PFSK-1 (cell line): ENCODE results near the gene HES5.

Source experiments
- FOXP2 ChIP-seq: optimal IDR thresholded peaks from 2 replicates; pipeline ENCODE3; 2011; ENCODE audit warnings: borderline replicate concordance, control low read depth, inconsistent platforms; ENCODE audit not compliant: insufficient read depth; ENCODE audit errors: extremely low read length, extremely low read depth
- POLR2AphosphoS5 ChIP-seq: IDR thresholded peaks from 2 replicates; pipeline ENCODE4 v1.6.1; 2012; ENCODE audit warnings: low read depth, mild to moderate bottlenecking, control low read depth, low read length, moderate library complexity
- SIN3A ChIP-seq: IDR thresholded peaks from 2 replicates; pipeline ENCODE4 v1.6.1; 2012; ENCODE audit warnings: mild to moderate bottlenecking, low read length, moderate library complexity, borderline replicate concordance; ENCODE audit not compliant: insufficient read depth
- TAF1 ChIP-seq: IDR thresholded peaks from 2 replicates; pipeline ENCODE4 v1.6.1; 2012; ENCODE audit warnings: low read length, control low read depth, borderline replicate concordance; ENCODE audit not compliant: insufficient read depth
- TF ChIP-seq, protein P1 (sequence below), 2 experiments: IDR thresholded peaks; 2 replicates each; pipeline versions ENCODE4 v1.6.1 to v1.8.0; 2011 to 2012; ENCODE audit warnings: low read depth in 2 of 2, low read length in 2 of 2, control low read depth in 1 of 2, inconsistent platforms in 1 of 2, mild to moderate bottlenecking in 1 of 2, moderate library complexity in 1 of 2; ENCODE audit not compliant: insufficient read depth in 1 of 2

DNA sequence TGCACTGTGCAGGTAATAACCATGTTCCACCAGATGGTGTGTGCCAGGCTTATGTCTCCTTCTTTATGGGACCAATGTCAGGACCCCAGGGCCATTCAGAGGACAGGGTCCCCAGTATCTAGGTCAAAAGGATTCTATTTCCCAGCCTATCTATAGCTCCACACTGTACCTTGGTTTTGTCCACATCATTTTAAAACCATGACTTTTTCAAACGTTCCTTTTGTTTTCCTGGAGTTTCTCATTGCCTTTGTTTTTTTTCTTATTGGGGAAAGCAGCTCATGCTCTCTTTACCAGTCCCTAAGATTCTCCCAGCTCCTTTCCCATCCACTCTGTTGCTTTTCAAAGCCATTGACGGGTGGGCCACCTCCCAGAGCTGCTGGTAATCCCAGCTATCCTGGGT lies 41.4 kb downstream of the HES5 start:
- TF ChIP-seq POLR2AphosphoS5 (no peak), TAF1 (no peak), SIN3A (no peak), FOXP2 (no peak)
- TF ChIP-seq, protein P1, sequence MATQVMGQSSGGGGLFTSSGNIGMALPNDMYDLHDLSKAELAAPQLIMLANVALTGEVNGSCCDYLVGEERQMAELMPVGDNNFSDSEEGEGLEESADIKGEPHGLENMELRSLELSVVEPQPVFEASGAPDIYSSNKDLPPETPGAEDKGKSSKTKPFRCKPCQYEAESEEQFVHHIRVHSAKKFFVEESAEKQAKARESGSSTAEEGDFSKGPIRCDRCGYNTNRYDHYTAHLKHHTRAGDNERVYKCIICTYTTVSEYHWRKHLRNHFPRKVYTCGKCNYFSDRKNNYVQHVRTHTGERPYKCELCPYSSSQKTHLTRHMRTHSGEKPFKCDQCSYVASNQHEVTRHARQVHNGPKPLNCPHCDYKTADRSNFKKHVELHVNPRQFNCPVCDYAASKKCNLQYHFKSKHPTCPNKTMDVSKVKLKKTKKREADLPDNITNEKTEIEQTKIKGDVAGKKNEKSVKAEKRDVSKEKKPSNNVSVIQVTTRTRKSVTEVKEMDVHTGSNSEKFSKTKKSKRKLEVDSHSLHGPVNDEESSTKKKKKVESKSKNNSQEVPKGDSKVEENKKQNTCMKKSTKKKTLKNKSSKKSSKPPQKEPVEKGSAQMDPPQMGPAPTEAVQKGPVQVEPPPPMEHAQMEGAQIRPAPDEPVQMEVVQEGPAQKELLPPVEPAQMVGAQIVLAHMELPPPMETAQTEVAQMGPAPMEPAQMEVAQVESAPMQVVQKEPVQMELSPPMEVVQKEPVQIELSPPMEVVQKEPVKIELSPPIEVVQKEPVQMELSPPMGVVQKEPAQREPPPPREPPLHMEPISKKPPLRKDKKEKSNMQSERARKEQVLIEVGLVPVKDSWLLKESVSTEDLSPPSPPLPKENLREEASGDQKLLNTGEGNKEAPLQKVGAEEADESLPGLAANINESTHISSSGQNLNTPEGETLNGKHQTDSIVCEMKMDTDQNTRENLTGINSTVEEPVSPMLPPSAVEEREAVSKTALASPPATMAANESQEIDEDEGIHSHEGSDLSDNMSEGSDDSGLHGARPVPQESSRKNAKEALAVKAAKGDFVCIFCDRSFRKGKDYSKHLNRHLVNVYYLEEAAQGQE (IDR thresholded peaks at IDR 0.05; ENCODE audit: insufficient read depth in 1 of 2, low read depth in 2 of 2, low read length in 2 of 2) = no peak
